TTC549 (cell line): Measurements from ENCODE around the gene PAGE2.
"Not testable (repeated sequence)": the region's sequence is repeated elsewhere in the genome, so short reads cannot be mapped to it uniquely, and the experiment has no call there.

Experiments used
- FAIRE-seq: peaks from 2 replicates; lab custom pipeline; 2012; peaks lifted over from hg19 to GRCh38; lab: Jason Lieb, UNC

The PAGE2 gene, protein sequence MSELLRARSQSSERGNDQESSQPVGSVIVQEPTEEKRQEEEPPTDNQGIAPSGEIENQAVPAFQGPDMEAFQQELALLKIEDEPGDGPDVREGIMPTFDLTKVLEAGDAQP

DNA sequence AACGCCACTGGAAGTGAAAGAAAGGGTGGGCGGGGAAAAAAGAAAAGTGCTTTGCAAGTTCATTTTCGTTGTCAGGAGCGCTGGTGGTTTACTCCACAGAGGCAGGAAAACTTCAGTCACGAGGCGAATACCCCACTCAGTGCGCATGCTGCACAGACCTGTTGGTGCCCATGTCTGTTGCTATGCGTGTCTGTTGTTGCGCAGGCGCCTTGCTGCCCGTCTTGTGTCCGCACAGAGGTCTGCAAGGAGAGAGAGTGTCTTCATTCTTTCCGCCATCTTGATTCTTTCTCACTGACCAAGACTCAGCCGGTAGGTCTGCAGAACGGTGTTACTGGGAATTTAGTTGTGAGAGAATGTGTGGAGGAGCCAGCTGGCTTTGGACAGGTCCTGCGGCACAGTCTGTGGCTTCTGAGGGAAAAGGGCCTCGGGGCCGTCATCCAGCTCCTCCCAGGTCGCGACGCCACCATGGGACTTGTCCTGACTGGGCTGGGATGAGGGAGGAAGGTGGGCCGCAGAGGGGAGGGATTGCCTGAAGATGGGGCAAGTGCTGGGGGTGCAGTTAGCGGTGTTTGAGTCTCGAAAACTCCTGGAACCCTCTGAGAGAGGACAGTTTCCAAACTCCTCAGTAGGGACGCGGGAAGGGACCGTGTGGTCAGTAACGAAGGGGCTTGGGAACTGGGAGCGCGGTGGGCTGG, at the start of gene PAGE2:
Gene PAGE2 (plus strand): TSS at position 224 of the 695 bp plus-strand sequence. CDS start 1,003 bp downstream, outside the sequence.
- no peak for FAIRE-seq

DNA sequence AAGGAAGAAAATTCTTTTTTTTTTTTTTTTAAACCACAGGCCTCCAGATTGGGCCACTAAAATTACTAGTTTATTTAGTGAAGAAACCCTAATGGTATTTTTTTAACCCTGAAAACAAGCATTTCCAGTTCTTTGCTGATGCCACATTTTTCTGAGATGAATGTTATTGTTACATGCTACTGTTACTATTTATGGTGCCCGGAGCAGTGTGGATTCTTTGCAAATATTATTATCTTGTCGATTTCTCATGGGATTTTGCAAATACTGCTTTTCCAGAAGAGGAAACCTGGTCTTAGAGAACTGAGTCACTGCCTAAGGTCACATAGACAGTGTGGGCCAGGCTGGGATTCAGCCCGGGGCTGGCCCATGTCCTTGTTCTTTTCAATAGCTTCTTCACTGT, 49.3 kb upstream of the PAGE2 start:
- FAIRE-seq = no peak

DNA sequence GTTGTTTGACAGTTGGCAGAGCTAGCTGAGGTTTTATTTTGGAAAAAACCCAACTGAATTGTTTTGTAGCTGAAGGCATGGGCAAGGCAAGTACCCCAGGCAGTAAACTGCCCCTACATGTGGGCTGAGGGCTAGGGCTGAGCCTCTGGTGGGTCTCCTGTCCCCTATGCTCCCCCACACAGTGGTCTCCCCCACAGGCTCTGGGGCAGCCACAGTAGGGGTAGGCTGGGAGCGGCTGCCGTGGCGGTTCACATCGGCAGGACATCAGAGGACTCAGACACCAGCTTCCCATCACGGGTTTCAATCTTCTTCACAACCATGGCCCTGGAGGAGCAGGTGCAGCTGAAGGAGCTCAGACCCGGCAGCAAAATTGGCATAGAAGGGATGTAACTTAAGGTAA, 47.3 kb upstream of the PAGE2 start:
- no peak for FAIRE-seq

DNA sequence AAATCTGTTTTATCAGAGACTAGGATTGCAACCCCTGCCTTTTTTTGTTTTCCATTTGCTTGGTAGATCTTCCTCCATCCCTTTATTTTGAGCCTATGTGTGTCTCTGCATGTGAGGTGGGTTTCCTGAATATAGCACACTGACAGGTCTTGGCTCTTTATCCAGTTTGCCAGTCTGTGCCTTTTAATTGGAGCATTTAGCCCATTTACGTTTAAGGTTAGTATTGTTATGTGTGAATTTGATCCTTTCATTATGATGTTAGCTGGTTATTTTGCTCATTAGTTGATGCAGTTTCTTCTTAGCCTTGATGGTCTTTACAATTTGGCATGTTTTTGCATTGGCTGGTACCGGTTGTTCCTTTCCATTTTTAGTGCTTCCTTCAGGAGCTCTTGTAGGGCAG, 38.2 kb upstream of the PAGE2 start:
- not testable (repeated sequence) for FAIRE-seq

DNA sequence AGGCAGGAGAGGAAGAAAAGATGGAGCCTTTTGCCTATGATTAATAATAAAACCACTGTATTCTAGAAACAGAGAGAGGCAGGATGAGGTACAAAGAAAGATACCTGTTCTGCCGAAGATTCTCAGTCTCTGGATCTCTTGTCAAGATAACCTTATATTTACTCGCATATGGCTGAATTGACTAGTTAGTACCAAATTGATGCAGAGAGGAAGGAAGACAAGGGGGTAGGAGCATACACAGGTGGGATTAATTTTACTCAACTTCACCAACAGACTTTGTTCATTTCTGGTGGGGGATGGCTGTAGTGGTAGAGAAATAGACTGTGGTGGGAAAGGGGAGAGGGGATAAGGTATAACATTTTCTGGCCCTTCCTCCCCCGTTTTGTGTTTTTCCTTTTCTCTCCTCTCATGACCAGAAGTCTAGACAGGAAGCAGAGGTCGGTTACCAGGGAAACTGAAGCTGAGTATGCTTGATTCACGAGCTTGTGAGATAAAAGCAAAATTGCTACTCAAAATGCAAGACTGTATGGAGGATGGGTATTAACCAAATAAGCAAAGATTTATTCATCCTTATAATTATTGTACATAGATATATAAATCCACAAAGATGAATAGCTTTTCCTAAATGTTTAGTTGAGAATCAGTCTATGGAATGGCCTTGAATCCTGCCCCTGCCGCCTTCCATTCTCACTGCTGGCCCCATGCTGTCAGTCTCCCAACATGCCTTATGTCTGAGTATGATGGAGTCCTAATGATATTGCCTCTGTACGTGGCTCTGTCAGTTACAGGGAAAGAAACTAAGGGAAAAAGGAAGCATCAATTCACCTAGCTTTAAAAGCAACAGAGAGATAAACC, 31.8 kb upstream of the PAGE2 start:
- no peak for FAIRE-seq

DNA sequence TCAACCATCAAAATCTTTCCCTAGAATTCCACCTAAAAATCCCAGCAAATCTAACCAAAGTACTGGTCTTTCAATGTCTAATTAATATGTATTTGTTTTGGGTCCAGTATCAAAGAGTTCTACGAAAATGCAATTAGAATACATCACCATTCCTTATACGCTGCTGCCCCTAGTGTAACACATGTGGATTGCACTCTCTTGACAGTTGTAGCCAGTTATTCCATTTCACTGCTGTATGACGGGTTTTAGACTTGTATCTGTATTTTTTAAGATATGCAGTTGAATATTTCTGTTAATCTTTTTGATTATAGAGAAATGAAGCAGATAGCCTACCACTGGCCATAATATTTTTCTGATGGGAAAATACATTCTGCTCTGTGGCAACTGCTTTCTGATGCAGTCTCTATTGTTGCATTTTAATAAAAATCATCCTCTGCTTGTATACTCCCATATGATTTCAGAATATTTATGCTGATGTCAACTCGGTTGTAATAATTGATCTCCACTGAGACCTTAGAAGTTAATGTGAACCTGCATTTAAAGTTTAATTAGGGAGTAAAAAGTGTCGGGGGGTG, 31.1 kb upstream of the PAGE2 start:
- FAIRE-seq = peak; percentile 74

DNA sequence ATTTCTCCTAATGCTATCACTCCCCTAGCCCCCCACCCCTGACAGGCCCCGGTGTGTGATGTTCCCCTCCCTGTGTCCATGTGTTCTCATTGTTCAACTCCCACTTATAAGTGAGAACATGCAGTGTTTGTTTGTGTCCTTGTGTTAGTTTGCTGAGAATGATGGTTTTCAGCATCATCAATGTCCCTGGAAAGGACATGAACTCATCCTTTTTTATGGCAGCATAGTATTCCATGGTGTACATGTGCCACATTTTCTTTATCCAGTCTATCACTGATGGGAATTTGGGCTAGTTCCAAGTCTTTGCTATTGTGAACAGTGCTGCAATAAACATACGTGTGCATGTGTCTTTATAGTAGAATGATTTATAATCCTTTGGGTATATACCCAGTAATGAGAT, 21.6 kb upstream of the PAGE2 start:
- not testable (repeated sequence) for FAIRE-seq

DNA sequence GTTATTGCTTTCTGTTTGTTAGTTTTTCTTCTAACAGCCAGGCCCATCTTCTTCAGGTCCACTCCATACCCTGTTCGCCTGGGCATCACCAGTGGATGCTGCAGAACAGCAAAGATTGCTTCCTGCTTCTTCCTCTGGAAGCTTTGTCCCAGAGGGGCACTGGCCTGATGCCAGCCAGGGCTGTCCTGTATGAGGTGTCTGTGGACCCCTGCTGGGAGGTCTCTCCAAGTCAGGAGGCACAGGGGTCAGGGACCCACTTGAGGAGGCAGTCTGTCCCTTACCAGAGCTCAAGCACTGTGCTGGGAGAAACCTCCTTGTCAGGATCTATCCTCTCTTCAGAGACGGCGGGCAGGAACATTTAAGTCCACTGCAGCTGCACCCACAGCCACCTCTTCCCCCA, 16.5 kb upstream of the PAGE2 start:
- FAIRE-seq = no peak

DNA sequence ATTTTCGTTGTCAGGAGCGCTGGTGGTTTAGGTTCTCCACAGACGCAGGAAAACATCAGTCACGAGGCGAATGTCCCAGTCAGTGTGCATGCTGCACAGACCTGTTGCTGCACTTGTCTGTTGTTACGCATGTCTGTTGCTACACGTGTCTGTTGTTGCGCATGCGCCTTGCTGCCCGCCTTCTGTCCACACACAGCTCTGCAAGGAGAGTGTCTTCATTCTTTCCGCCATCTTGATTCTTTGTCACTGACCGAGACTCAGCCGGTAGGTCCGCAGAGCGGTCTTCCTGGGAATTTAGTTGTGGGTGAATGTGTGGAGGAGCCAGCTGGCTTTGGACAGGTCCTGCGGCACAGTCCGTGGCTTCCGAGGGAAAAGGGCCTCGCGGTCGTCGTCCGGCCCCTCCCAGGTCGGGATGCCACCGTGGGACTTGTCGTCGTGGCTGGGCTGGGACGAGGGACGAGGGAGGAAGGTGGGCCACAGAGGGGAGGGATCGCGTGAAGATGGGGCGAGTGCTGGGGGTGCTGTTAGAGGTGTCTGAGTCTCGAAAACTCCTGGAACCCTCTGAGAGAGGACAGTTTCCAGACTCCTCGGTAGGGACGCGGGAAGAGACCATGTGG, 13.9 kb upstream of the PAGE2 start, which contains the start of gene PAGE2B:
Gene PAGE2B (plus strand): TSS at position 180 of the 617 bp plus-strand sequence. CDS start 1,012 bp downstream, outside the sequence.
- no peak for FAIRE-seq

DNA sequence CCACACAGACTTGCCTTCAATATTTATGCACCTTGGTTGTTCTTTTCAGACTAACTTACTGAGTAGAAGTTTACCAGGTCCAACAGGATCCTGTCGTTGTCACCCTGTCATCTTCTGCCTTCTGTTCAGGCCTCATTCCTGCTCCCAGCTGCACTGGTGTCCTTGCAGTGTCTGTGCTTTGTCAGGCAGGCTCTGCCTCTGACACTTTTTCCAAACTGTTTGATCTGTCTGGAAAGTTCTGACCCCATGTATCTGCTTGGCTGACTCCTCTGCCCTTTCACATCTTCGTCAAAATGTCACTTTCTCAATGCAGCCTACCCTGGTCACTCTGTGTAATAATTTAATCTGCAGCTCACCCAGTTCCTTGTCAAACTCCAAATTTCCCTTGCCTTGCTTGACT, 9.9 kb downstream of the PAGE2 start:
- FAIRE-seq = no peak

DNA sequence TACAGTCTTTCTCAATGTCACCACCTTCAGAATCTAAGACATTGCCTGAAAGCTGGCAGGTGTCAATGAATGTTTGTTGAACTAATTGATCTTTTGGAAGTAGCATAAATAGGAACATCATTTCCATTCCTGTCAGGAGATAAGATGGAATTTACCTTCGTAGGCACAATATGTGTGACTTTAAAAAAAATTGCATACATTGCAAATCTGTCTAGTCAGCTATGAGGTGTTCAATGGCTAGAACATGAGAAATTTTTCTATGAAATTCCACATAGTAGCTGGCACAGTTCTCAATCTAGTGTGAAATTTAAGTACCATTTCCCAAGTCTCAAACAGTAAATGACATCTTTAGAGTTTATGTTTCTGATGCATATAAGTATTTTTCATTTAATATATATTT, 10.3 kb downstream of the PAGE2 start:
- FAIRE-seq = no peak

DNA sequence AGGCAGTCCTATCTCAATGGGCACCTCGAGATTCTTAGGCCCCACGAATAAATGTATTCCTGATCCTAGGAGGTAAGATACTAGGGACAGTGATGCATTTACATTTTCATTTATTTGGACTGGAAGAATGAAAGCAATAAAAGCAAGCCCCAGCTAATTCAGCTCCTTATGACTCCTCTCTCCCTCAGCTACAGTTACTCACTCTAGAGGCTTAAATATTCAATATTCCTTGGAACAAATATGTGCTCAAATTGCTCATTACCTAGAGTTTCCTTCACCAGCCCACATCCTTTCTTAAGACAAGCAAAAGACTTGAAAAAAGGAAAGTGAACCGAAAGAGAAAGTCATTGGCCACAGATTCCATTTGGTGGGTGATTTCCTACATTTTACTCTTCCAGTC, 13.9 kb downstream of the PAGE2 start:
- no peak for FAIRE-seq

DNA sequence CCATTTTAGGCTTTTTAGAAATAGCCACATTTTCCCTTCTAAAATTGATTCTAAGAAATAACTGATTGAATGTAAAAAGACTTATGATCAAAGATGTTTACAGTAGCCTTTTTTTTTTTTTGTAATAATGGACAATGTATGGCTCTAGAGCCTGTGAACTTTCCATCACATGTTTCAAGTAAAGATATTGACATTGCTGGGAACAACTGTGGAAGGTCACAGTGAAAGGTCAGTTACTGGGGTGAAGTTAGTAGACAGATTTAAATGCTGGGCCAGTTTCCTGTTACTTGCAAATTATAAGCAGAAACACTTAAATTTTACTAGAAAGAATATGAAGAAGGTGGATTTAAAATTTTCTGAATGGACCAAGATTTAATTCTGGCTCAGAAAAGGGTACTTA, 18.4 kb downstream of the PAGE2 start:
- no peak for FAIRE-seq

DNA sequence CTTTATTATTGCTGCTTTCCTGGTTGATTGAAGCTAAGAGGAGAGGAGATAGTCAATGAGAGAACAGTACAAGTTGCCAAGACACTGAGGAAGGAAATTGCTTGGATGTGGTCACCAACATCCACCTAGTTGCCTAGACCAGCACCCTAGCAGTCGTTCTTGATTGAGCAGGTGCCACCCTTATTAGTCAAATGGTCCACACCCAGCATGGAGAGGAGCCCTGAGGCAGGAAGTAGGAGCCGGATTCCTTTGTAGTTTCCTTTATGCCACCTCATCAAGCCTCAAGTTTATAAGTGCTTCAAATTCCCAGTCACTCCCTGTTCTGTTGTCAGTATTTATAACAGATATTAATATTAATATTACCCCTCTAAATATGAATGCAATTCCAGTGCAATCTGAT, 19.1 kb downstream of the PAGE2 start:
- FAIRE-seq = no peak

DNA sequence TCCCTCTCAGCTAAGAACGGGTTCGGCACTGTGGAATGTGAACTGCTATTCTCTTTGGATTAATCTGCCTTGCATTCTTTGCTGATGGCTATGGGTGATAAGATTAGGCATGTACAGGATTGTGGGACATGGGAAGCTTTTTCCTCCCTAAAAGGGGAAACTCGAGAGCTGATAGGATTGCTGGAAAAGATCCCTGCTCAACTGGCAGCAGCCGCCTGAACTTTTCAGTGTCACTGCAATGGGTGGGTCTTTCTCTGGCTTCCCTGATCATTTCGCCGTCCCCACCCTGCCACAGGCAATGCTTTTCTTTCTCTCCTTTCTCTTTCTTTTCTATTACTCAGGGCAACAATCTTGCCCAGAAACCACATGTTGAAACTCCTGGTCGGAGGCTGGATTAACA, 20.5 kb downstream of the PAGE2 start:
- FAIRE-seq = no peak

DNA sequence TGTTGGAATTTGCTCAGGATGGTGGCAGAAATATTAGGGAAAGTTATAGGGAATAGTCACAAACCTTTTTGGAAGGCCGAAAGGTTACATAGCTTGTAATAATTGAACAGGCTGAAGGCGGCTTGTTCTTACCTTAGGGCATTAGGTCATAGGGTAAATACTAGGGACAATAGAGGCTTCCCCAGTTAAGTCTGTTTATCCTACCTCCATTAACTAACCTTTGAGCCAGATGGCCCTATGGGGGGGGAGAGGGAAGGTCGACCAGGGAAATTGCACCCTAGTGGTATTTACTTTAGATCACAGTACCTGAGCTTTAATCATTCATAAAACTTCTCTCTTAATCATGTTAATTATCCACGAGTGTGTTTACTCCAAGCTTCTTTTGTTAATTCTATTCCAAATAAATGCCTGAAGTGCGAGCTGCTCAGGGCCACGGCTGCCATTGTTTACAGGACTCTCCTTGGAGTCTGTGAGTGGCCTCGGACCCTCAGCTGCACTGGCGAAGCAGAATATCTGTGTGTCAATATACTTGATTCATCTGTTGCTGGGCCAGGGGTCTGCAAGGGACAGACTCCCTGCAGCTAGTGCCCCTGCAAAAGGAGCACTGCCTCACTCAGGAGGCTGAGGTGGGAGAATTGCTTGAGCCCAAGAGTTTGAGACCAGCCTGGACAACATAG, 22.9 kb downstream of the PAGE2 start:
- FAIRE-seq = no peak

DNA sequence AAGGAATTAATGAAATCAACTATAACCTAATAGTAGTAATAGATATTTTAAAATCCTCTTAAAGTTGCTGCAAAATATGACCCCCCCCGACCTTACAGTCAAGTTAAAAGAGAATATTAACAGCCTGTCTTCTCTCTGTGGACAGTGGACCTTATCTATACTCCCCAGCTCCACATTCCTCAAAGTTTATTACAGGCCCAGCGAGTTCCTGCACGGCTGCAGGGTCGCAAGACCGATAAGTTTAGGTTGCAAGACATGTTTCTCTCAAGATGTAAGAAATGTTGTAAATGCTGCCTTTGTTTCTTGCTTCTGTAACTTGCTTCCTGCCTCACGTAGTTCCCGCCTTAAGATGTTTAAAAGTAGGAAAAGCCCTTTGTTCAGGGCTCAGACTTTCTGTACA, 27.8 kb downstream of the PAGE2 start:
- not testable (repeated sequence) for FAIRE-seq

DNA sequence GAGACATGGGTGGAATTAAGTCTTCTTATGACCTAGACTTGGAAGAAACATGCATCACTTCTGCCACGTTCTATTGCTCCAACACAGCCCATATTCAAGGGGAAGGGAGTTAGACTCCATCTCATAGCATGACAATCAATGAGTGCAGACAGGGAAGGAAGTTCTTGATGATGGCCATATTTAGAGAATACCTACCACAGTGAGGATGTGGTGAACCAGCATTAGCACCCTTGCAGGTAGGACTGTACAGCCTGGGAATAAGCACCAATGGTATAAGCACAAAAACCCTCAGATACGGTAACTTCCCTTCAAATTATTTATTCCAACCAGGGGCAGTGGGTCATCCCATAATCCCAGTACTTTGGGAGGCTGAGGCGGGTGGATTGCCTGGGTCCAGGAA, 29.8 kb downstream of the PAGE2 start:
- FAIRE-seq = no peak

DNA sequence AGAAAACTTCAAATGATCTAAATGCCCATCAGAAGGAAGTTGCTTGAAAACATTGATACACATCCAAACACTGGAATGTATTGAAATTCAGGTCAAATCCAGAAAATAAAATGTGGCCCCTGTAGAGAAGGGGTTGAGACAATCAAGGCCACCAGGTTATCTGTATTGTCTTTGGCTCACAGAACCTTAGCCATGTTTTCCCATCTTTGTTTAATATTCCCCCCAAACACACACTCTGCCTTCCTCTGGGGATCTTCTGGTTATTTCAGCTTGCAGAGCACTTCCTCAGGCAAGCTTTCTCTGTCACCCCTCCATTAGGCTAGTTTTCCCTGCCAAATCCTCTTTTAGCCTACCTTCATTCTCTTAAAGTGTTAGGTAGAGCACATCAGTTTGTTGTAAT, 30.5 kb downstream of the PAGE2 start:
- FAIRE-seq = no peak

DNA sequence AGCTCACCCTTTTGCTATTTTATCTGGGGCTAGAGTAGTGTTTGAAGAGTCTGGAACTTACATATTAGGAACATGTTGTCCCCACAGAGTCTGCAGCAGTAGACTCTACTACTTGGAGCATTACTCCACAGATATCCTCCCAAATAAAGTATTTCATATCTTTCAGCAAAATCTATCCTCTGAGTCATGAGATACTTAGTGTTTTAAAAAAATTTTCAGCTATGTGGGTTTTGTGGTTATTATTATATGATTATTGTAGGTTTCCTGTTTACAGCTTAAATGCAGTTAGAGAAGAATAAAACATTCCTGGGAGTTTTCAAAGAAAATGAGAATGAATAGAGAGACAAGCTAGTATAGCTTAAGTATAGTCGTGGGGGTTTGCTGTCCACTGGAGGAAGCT, 30.9 kb downstream of the PAGE2 start:
- FAIRE-seq = no peak

DNA sequence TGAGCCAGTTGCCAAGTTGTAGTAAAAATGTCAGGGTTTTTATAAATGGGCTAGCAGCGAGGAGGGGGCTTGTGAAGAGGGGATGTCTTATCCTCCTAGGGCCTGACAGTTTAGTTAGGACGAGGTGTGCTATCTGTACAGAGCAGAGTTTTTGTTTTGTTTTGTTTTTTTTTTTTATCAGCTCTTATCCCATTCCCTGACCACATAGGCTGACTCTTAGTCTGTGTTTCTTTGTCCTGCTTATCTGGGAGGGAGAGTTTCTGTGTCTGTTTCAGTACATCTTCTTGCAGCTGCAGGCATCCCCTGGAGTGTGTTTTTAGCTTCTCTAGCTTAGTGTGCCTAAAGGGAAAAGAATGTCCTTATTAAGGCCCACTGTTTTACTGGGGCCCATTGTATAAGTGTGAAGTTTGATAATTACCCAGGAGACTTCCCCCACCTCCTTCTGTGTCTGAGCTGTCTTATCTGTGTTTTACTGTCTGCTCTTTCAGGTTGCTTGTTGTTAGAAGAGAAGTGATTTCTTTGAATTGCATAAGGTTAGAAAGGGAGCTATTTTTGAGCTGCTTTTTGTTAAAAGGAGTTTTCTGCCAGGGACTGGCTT, 32.0 kb downstream of the PAGE2 start:
- FAIRE-seq = no peak

DNA sequence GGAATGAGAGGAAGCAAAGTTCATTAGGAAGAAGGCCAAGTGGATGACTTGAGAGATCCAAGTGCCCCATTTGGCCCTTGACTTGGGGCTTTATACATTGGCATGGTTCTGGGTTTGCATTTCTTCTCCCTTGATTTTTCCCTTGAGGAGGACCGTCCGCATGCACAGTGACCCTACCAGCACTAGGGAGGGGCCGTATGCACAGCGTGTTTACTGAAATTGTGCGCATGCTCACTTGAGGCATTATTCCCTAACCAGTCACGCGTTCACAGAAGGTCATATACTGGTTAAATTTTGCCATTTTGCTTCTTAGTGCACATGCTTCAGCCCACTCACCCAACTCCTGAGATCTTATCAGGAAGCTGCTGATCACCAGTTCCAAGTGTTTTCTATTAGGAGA, 35.1 kb downstream of the PAGE2 start:
- FAIRE-seq = no peak
